Prostate gland (tissue), 2 donors: ENCODE results near the gene TSPAN11.

ENCODE experiments used
- CTCF ChIP-seq, 4 experiments: fragments of 200-600 bp in 2 of 4; fragments of 450-650 bp in 2 of 4; sonication (generic) in 2 of 4; IDR thresholded peaks; 1 replicate in 3 of 4; 2 replicates in 1 of 4; pipeline ENCODE4 v1.5.1; 2016 to 2019; ENCODE audit warnings: antibody characterized with exemption in 4 of 4, mild to moderate bottlenecking in 2 of 4, moderate library complexity in 2 of 4
- POLR2A ChIP-seq: fragments of 450-650 bp; IDR thresholded peaks from one replicate; pipeline ENCODE4 v1.6.1; 2016; ENCODE audit warnings: antibody characterized with exemption, mild to moderate bottlenecking
- POLR2AphosphoS5 ChIP-seq: sonication (generic); formaldehyde crosslinking; IDR thresholded peaks from one replicate; pipeline ENCODE4 v1.6.1; 2017; ENCODE audit warnings: antibody characterized with exemption

- TF ChIP-seq POLR2AphosphoS5 = no peak
- no peak for TF ChIP-seq POLR2A
- TF ChIP-seq CTCF (IDR thresholded peaks at IDR 0.05) = no peak
Observed at GRCh38 chr12:31008961-31009840, 82.7 kb downstream of the TSPAN11 start.
